ENCODE measurements around the gene ACKR1. TPM values are rescaled to one million over a fixed set of nuclear protein-coding genes. Genes with fewer than 3 reads are reported as not detected.

The ACKR1 gene
- total RNA-seq, 4 donors from 2014 or later: 31.1 to 315 (median 128) TPM

DNA sequence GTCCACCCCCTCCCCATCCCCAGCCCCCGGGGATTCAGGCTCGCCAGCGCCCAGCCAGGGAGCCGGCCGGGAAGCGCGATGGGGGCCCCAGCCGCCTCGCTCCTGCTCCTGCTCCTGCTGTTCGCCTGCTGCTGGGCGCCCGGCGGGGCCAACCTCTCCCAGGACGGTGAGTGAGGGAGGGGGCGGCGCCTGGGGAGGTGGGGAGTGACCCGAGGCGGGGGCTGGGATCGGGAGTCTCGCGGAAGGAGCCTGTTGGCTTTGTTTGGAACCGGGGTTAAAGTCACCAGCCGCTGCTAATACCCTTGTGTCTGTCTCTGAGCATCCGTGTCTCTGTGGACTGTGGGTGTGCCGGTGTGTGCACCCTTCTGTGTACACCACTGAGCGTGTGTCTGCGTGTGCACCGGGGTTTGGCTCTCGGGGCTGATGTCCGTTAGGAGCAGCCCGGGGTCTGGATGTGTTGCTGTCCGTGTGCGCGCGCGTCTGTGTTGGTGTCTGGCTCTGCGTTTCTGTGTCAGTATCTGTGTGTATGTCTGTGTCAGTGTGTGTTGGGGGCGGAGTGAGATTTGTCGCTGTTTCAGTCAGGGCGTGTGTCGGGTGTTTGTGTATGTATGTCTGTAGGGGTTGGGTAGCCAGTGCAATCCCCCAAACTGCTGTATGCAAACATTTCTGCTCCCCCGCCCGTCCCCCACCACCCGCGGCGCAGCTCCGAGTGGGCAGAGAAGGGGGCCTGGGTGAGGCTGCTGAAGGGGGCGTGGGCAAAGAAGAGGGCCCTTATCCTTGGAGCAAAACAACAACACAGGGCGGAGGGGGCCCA is 32.8 kb upstream of the ACKR1 start:
- Histone ChIP-seq H3K9me3 (no peaks in the 10 kb centered on the region), H3K27me3 (peaks cover 0 to 56% (median 26%) of the 10 kb centered on the region in 4 donors), H3K4me3 (peak overlapping the region; percentile 48 to 62 (median 50)), H3K36me3 (no peaks in the 10 kb centered on the region), H3K27ac (replicated peaks in 1 of 4) (peak overlapping the region; percentile 16 to 55 (median 28)), H3K4me1 (peaks cover 9 to 27% (median 25%) of the 10 kb centered on the region in 4 donors)
- intact Hi-C loops (cut with DNase I): no loop called here
- WGBS: 1% methylated on average over 8 of the region's 49 CpGs
- TF ChIP-seq POLR2A (IDR thresholded peaks at IDR 0.05; ENCODE audit: low read depth) (no peak), POLR2AphosphoS5 (IDR thresholded peaks at IDR 0.05) (no peak), EP300 (IDR thresholded peaks at IDR 0.05) (no peak)
- TF ChIP-seq, protein P1, sequence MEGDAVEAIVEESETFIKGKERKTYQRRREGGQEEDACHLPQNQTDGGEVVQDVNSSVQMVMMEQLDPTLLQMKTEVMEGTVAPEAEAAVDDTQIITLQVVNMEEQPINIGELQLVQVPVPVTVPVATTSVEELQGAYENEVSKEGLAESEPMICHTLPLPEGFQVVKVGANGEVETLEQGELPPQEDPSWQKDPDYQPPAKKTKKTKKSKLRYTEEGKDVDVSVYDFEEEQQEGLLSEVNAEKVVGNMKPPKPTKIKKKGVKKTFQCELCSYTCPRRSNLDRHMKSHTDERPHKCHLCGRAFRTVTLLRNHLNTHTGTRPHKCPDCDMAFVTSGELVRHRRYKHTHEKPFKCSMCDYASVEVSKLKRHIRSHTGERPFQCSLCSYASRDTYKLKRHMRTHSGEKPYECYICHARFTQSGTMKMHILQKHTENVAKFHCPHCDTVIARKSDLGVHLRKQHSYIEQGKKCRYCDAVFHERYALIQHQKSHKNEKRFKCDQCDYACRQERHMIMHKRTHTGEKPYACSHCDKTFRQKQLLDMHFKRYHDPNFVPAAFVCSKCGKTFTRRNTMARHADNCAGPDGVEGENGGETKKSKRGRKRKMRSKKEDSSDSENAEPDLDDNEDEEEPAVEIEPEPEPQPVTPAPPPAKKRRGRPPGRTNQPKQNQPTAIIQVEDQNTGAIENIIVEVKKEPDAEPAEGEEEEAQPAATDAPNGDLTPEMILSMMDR (IDR thresholded peaks at IDR 0.05): no peak
- DNase-seq (ENCODE audit: extremely low spot score): no peak

DNA sequence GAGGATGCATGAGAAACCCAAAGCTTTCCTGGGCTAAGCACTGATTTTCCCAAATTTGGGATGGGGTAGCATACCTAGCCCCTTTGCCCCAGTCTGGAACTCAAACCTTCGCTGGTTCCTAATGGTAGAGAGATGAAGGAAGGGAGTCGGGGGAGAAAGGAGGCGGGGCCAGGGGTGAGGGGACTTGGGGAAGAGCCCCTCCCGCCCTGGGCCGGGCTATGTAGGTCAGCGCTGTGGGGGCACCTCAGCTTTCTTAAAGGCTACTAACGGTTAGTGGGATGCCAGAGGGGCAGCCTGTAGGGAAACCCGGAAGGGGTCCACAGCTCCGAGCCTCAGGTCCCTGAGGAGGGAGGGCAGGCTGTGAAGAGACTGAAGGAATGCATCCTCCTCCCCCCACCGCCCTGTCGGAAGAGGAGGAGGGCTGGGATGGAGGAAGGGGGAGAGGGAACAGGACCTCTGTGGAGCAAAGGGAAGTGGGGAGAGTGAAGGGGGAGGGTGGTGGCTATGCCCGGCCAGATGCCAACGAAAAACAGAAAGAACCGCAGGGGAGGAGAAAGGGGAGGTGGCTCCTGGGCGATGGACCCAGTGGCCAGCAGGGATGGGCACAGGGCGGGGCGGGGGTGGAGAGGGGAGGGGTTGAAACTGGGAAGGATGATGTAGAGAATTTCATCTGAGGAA is 31.9 kb upstream of the ACKR1 start:
- peak in 1 of 2 donors; percentile 45 for TF ChIP-seq POLR2AphosphoS5 (IDR thresholded peaks at IDR 0.05)
- TF ChIP-seq, protein P1 (IDR thresholded peaks at IDR 0.05): no peak
- TF ChIP-seq POLR2A (IDR thresholded peaks at IDR 0.05; ENCODE audit: low read depth): no peak
- Histone ChIP-seq H3K27me3 (peaks cover 0 to 56% (median 26%) of the 10 kb centered on the region in 4 donors), H3K27ac (replicated peaks in 1 of 4) (peak overlapping the region in 1 of 4 donors; percentile 33), H3K9me3 (no peaks in the 10 kb centered on the region), H3K4me1 (peaks cover 9 to 27% (median 25%) of the 10 kb centered on the region in 4 donors), H3K36me3 (no peaks in the 10 kb centered on the region), H3K4me3 (peak overlapping the region; percentile 48 to 62 (median 50))
- 2% methylated on average over 17 of the region's 17 CpGs for WGBS
- intact Hi-C loops (cut with DNase I): no loop called here
- no peak for DNase-seq (ENCODE audit: extremely low spot score)

DNA sequence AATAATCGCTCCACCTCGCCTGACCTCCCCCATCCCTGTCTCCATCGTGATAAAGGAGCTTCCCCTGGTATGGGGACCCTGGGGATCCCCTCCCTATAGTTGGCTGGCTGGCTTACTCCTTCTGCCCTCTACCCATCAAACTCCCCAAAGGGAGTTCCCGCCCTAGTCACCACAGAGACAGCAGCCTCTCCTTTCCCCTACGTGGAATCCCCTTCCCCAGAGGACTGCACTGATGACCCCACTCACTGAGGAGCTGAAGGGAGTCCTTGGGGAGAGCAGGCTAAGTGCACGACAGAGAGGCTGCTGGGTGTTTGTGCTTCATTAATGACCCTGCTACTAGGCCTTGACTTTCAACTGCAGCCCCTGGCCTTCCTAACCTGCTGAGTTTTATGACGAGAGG is 31.4 kb upstream of the ACKR1 start:
- no peaks in the 10 kb centered on the region for H3K9me3 ChIP-seq
- H3K27ac ChIP-seq (replicated peaks in 1 of 4): no peak overlapping the region
- no peaks in the 10 kb centered on the region for H3K36me3 ChIP-seq
- 25% methylated on average over 7 of the region's 7 CpGs for WGBS
- peaks cover 9 to 27% (median 25%) of the 10 kb centered on the region in 4 donors for H3K4me1 ChIP-seq
- no peak for DNase-seq (ENCODE audit: extremely low spot score)
- peak overlapping the region; percentile 48 to 62 (median 50) for H3K4me3 ChIP-seq
- TF ChIP-seq POLR2AphosphoS5 (IDR thresholded peaks at IDR 0.05) (no peak), EP300 (IDR thresholded peaks at IDR 0.05) (no peak), POLR2A (IDR thresholded peaks at IDR 0.05; ENCODE audit: low read depth) (no peak)
- TF ChIP-seq, protein P1 (IDR thresholded peaks at IDR 0.05): no peak
- H3K27me3 ChIP-seq: peaks cover 0 to 52% (median 26%) of the 10 kb centered on the region in 4 donors
- intact Hi-C loops (cut with DNase I): no loop called here

DNA sequence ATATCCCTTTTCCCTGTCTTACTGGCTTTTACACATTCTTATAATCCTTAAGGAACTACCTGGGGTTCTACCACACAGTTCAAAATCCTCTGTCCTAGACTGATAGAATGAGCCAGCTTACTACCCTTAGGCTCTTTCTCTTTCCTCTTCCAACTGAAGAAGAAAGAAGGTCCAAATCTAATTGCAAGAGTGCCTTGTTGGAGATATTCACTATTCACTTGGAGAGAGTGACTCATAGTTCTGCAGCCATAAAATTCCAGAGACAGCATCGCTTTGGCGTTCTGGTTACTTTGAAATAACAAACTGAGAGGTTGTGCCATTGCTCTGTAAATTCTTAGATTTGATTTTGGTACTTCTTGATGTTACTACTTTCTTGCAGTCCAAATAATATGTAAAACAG is 29.1 kb upstream of the ACKR1 start:
- H3K36me3 ChIP-seq: no peaks in the 10 kb centered on the region
- peaks cover 9 to 27% (median 25%) of the 10 kb centered on the region in 4 donors for H3K4me1 ChIP-seq
- 77% methylated on average over 2 of the region's 2 CpGs for WGBS
- no peak overlapping the region for H3K4me3 ChIP-seq
- H3K27ac ChIP-seq (replicated peaks in 1 of 4): no peak overlapping the region
- intact Hi-C loops (cut with DNase I): no loop called here
- DNase-seq (ENCODE audit: extremely low spot score): no peak
- no peaks in the 10 kb centered on the region for H3K9me3 ChIP-seq
- TF ChIP-seq POLR2AphosphoS5 (IDR thresholded peaks at IDR 0.05) (no peak), EP300 (IDR thresholded peaks at IDR 0.05) (no peak), POLR2A (IDR thresholded peaks at IDR 0.05; ENCODE audit: low read depth) (no peak)
- TF ChIP-seq, protein P1 (IDR thresholded peaks at IDR 0.05): no peak
- peaks cover 0 to 41% (median 23%) of the 10 kb centered on the region in 4 donors for H3K27me3 ChIP-seq
